ENCODE data around the gene TCF4.

TCF4 gene

DNA sequence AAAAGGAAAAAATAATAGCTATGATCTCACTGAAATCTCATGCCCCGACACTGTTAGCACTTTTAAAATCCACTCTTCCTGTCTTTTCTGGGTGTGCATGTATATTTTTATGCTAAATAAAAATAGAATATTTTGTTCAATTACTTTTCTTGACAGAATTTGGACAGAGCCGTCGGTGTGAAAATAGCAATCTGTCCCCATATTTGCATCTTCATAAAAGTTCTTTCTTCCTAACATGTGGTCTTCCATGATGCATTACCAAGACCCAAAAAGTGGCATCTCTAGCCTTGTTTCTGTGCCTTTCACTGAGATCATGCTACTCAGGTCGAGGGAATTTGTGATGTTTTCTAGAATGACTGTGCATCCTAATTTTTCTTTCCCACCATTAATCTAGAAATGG, 329.9 kb downstream of the TCF4 start:
- Histone ChIP-seq H3K4me3 (ENCODE audit: low read depth, low read length) (no peak overlapping the region), H3K27ac (ENCODE audit: extremely low read depth, low read depth, low read length) (no peak overlapping the region), H3K4me1 (ENCODE audit: control insufficient read depth, insufficient read depth, low read length) (no peaks in the 10 kb centered on the region), H3K9me3 (ENCODE audit: control insufficient read depth, insufficient read depth, low read depth, low read length) (no peaks in the 10 kb centered on the region), H3K36me3 (ENCODE audit: control insufficient read depth in 2 of 2, insufficient read depth in 1 of 2, low read length in 2 of 2) (peaks cover 12 to 22% of the 10 kb centered on the region in 2 experiments)
- ChIA-PET POLR2A (no interaction called here), CTCF (interaction anchor here (0.5 to 0.7 kb wide), 2 partner anchors 106 to 698 kb away, joined by 3 to 4 read pairs; no protein-coding TSS in a partner anchor)
- TF ChIP-seq, protein P1, sequence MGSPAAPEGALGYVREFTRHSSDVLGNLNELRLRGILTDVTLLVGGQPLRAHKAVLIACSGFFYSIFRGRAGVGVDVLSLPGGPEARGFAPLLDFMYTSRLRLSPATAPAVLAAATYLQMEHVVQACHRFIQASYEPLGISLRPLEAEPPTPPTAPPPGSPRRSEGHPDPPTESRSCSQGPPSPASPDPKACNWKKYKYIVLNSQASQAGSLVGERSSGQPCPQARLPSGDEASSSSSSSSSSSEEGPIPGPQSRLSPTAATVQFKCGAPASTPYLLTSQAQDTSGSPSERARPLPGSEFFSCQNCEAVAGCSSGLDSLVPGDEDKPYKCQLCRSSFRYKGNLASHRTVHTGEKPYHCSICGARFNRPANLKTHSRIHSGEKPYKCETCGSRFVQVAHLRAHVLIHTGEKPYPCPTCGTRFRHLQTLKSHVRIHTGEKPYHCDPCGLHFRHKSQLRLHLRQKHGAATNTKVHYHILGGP (tag by site-specific recombination; IDR thresholded peaks at IDR 0.05), result no peak

DNA sequence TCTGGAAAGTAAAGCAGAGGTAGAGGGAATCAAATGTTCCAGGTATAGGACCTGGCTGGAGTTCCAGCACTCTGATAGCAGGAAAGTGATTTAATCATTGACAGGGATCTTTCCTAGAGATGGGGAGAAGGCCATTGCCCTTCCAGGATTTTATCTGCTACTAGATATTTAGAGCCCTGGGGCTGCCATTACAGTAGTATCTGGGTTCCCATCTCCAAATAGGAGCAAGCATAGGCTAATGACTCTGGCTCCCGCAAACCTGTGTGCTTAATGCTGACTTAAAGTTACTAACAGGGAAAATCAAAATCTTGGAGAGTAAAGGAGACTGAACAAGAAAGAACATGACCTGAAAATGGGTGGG, 331.1 kb downstream of the TCF4 start:
- POLR2A ChIA-PET, result no interaction called here
- CTCF ChIA-PET, result no interaction called here
- no peak overlapping the region for H3K4me3 ChIP-seq (ENCODE audit: low read depth, low read length)
- H3K27ac ChIP-seq (ENCODE audit: extremely low read depth, low read depth, low read length), result no peak overlapping the region
- H3K36me3 ChIP-seq (ENCODE audit: control insufficient read depth in 2 of 2, insufficient read depth in 1 of 2, low read length in 2 of 2), result peaks cover 12 to 22% of the 10 kb centered on the region in 2 experiments
- H3K9me3 ChIP-seq (ENCODE audit: control insufficient read depth, insufficient read depth, low read depth, low read length), result no peaks in the 10 kb centered on the region
- TF ChIP-seq, protein P2, sequence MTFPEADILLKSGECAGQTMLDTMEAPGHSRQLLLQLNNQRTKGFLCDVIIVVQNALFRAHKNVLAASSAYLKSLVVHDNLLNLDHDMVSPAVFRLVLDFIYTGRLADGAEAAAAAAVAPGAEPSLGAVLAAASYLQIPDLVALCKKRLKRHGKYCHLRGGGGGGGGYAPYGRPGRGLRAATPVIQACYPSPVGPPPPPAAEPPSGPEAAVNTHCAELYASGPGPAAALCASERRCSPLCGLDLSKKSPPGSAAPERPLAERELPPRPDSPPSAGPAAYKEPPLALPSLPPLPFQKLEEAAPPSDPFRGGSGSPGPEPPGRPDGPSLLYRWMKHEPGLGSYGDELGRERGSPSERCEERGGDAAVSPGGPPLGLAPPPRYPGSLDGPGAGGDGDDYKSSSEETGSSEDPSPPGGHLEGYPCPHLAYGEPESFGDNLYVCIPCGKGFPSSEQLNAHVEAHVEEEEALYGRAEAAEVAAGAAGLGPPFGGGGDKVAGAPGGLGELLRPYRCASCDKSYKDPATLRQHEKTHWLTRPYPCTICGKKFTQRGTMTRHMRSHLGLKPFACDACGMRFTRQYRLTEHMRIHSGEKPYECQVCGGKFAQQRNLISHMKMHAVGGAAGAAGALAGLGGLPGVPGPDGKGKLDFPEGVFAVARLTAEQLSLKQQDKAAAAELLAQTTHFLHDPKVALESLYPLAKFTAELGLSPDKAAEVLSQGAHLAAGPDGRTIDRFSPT (tag by site-specific recombination; IDR thresholded peaks at IDR 0.05), result no peak
- TF ChIP-seq, protein P3, sequence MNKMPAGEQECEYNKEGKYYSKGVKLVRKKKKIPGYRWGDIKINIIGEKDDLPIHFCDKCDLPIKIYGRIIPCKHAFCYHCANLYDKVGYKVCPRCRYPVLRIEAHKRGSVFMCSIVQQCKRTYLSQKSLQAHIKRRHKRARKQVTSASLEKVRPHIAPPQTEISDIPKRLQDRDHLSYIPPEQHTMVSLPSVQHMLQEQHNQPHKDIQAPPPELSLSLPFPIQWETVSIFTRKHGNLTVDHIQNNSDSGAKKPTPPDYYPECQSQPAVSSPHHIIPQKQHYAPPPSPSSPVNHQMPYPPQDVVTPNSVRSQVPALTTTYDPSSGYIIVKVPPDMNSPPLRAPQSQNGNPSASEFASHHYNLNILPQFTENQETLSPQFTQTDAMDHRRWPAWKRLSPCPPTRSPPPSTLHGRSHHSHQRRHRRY (tag by site-specific recombination; IDR thresholded peaks at IDR 0.05), result no peak
- TF ChIP-seq MZF1 (tag by site-specific recombination; IDR thresholded peaks at IDR 0.05; ENCODE audit: borderline replicate concordance) (no peak), ZNF555 (tag by site-specific recombination; conservative IDR thresholded peaks at IDR 0.05) (no peak), ZNF10 (tag by site-specific recombination; IDR thresholded peaks at IDR 0.05) (no peak), ZBTB1 (tag by site-specific recombination; IDR thresholded peaks at IDR 0.05) (no peak), ZNF544 (tag by site-specific recombination; IDR thresholded peaks at IDR 0.05) (no peak)
- H3K4me1 ChIP-seq (ENCODE audit: control insufficient read depth, insufficient read depth, low read length), result peaks cover 6% of the 10 kb centered on the region

DNA sequence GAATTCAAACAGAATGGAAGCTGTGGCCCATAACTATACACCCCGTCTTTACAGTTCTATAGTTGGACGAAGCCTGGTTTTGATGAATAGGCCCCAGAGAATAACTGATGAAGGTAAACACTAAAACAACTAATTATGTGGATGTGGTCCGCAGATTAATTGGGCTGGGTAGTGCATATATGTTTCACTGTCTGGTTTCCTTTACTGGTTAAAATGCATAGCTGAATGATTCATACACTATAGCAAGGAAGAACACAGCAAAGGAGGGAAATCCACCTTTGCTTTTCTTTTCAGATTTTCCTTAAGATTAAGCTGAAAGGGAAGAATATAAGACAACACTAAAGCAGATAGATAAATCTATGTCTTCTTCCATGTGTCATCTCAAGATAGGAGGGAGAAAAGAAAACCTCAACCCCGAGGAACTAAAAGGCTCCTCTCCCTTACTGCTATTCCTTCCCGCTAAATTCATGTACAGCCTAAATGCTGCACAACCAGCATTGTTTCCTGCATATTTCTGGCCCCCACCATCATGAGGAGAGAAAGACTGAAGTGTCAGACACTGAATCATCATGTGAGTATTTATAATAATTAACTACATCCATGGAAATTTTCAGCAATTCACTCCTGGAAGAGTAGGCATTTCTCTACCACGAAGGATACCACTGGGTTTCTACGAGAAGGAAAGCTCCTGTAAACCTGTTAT, 331.6 kb downstream of the TCF4 start:
- POLR2A ChIA-PET, result no interaction called here
- no peak overlapping the region for H3K27ac ChIP-seq (ENCODE audit: extremely low read depth, low read depth, low read length)
- peaks cover 12 to 22% of the 10 kb centered on the region in 2 experiments for H3K36me3 ChIP-seq (ENCODE audit: control insufficient read depth in 2 of 2, insufficient read depth in 1 of 2, low read length in 2 of 2)
- TF ChIP-seq ZNF391 (tag by site-specific recombination; IDR thresholded peaks at IDR 0.05; ENCODE audit: borderline replicate concordance, low read depth) (no peak), ZNF302 (tag by site-specific recombination; IDR thresholded peaks at IDR 0.05; ENCODE audit: low read depth) (no peak)
- H3K9me3 ChIP-seq (ENCODE audit: control insufficient read depth, insufficient read depth, low read depth, low read length), result no peaks in the 10 kb centered on the region
- H3K4me3 ChIP-seq (ENCODE audit: low read depth, low read length), result no peak overlapping the region
- H3K4me1 ChIP-seq (ENCODE audit: control insufficient read depth, insufficient read depth, low read length), result peaks cover 9% of the 10 kb centered on the region
- CTCF ChIA-PET, result interaction anchor here (1.0 kb wide), 1 partner anchor 22 kb away, joined by 5 read pairs; no protein-coding TSS in a partner anchor

DNA sequence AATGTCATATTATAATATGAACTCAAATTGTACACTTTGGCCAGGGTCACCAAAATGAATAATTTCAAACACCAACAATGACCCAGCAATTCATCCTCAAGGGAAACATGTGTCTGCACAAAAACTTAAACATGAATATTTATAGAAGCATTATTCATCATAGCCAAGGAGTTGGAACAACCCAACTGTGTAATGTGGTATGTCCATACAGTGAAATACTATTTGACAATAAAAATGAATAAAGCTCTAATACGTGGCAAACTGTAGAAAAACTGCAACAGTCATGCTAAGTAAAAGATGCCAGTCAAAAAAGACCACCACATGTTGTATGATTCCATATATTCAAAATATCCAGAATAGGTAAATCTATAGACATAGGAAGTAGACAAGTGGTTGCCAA, 334.2 kb downstream of the TCF4 start:
- POLR2A ChIA-PET, result interaction anchor here (0.5 kb wide), 1 partner anchor 146 kb away, joined by 3 read pairs; no protein-coding TSS in a partner anchor
- no peak overlapping the region for H3K4me3 ChIP-seq (ENCODE audit: low read depth, low read length)
- H3K4me1 ChIP-seq (ENCODE audit: control insufficient read depth, insufficient read depth, low read length), result peaks cover 9% of the 10 kb centered on the region
- H3K36me3 ChIP-seq (ENCODE audit: control insufficient read depth in 2 of 2, insufficient read depth in 1 of 2, low read length in 2 of 2), result peaks cover 6 to 18% of the 10 kb centered on the region in 2 experiments; a peak in 2 of 3 replicates
- CTCF ChIA-PET, result no interaction called here
- no peaks in the 10 kb centered on the region for H3K9me3 ChIP-seq (ENCODE audit: control insufficient read depth, insufficient read depth, low read depth, low read length)
- H3K27ac ChIP-seq (ENCODE audit: extremely low read depth, low read depth, low read length), result no peak overlapping the region
- TF ChIP-seq BCL11B (tag by site-specific recombination; IDR thresholded peaks at IDR 0.05; ENCODE audit: low read depth), result no peak
- TF ChIP-seq KLF9 (tag by site-specific recombination; IDR thresholded peaks at IDR 0.05; ENCODE audit: low read depth), result no peak
- TF ChIP-seq ZNF768 (tag by site-specific recombination; IDR thresholded peaks at IDR 0.05), result no peak
- TF ChIP-seq, protein P2 (tag by site-specific recombination; IDR thresholded peaks at IDR 0.05), result no peak
- no peak for TF ChIP-seq HOXD13 (CRISPR knock-in tag; IDR thresholded peaks at IDR 0.05; ENCODE audit: borderline replicate concordance)
- TF ChIP-seq ZNF530 (tag by site-specific recombination; IDR thresholded peaks at IDR 0.05; ENCODE audit: low read depth), result no peak
- no peak for TF ChIP-seq ZBTB17 (tag by site-specific recombination; IDR thresholded peaks at IDR 0.05)
- TF ChIP-seq ZNF677 (tag by site-specific recombination; IDR thresholded peaks at IDR 0.05), result no peak
- no peak for TF ChIP-seq ZNF48 (tag by site-specific recombination; IDR thresholded peaks at IDR 0.05)
- no peak for TF ChIP-seq ZNF133 (tag by site-specific recombination; IDR thresholded peaks at IDR 0.05)
